OCI-LY3 (cell line): Measurements from ENCODE around the gene MNDA.

ENCODE experiments used
- H2AFZ ChIP-seq: fragments of 200-600, 300-600 bp; shearing (Covaris generic); 2 replicates; pipeline ENCODE4 v1.6.0; 2014; ENCODE audit warnings: antibody characterized with exemption, low read depth, low read length
- H3K27ac ChIP-seq: fragments of 200-600, 300-600 bp; sonication (generic); 2 replicates; pipeline ENCODE4 v1.5.1; 2014; ENCODE audit warnings: mild to moderate bottlenecking, low read length, moderate library complexity, mixed read lengths
- H3K27me3 ChIP-seq: fragments of 200-600, 300-600 bp; sonication (generic); 2 replicates; pipeline ENCODE4 v1.6.1; 2014; ENCODE audit warnings: low read depth, low read length, mixed read lengths
- H3K36me3 ChIP-seq: fragments of 200-600, 300-600 bp; sonication (generic); replicated peaks from 2 replicates; pipeline ENCODE3; 2014; ENCODE audit warnings: low read depth, low read length, mixed read lengths
- H3K4me1 ChIP-seq: fragments of 300-600, 200-600 bp; sonication (generic); 2 replicates; pipeline ENCODE4 v1.6.1; 2014; ENCODE audit warnings: low read length, mixed read lengths
- H3K4me2 ChIP-seq: fragments of 200-600, 300-600 bp; sonication (generic); 2 replicates; pipeline ENCODE4 v1.6.1; 2014; ENCODE audit warnings: low read length, mixed read lengths
- H3K4me3 ChIP-seq: fragments of 300-600, 200-600 bp; sonication (generic); 2 replicates; pipeline ENCODE4 v1.5.1; 2014; ENCODE audit warnings: antibody characterized with exemption, mild to moderate bottlenecking, low read length, moderate library complexity
- H3K79me2 ChIP-seq: fragments of 300-600, 200-600 bp; shearing (Covaris generic); 2 replicates; pipeline ENCODE4 v1.6.1; 2014; ENCODE audit warnings: mild to moderate bottlenecking, low read length, mixed read lengths
- H3K9ac ChIP-seq: fragments of 300-600, 200-600 bp; shearing (Covaris generic); 2 replicates; pipeline ENCODE4 v1.6.0; 2014; ENCODE audit warnings: mild to moderate bottlenecking, low read length, moderate library complexity
- H3K9me3 ChIP-seq: fragments of 200-600, 300-600 bp; shearing (Covaris generic); 2 replicates; pipeline ENCODE4 v1.6.1; 2014; ENCODE audit warnings: low read length, mixed read lengths; ENCODE audit not compliant: insufficient read depth
- H4K20me1 ChIP-seq: fragments of 200-600, 300-600 bp; sonication (generic); 2 replicates; pipeline ENCODE4 v1.6.1; 2016; ENCODE audit warnings: low read length, mixed read lengths; ENCODE audit not compliant: insufficient read depth
- EZH2phosphoT487 ChIP-seq: fragments of 200-600 bp; shearing (Covaris generic); IDR thresholded peaks from 2 replicates; pipeline ENCODE4 v1.6.1; 2018; ENCODE audit warnings: antibody characterized with exemption, mixed run types, low read depth
- TF ChIP-seq, protein P1 (sequence below): fragments of 200-600, 300-600 bp; sonication (generic); IDR thresholded peaks from 2 replicates; pipeline ENCODE4 v1.5.1; 2014; ENCODE audit warnings: antibody characterized with exemption, low read length, low read depth

Gene MNDA

DNA sequence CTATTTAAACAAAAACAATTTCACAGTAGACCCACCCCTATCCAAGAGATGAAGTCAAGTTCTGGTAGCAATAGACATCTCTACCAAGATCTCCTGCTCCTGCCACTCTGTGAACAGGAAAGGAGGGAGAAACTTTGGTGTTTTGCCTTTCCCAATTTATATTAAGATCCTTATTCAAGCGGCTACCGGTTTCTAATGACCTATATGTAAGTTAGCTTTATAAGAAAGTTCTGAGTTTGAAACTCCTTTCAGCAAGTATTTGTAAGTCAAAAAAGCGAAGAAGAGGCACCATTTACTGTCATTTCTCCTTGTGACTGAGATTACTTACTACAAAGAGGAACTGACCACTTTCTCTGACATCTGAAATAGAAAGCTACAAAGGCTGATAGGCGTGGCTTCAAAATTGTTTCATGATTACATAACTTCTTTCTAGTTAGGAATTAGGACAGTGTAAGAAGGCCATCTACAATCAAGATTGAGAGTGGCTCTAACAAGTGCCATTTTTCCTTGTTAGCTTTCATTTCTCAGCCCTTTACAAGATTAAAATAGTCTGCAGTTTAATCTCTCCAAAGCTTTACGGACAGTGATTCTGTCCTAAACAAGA lies at the start of gene MNDA:
Gene MNDA (plus strand): TSS at position 448 of the 604 bp plus-strand sequence. CDS start 10,803 bp downstream, outside the sequence.
- no peak for TF ChIP-seq EZH2phosphoT487
- TF ChIP-seq, protein P1, sequence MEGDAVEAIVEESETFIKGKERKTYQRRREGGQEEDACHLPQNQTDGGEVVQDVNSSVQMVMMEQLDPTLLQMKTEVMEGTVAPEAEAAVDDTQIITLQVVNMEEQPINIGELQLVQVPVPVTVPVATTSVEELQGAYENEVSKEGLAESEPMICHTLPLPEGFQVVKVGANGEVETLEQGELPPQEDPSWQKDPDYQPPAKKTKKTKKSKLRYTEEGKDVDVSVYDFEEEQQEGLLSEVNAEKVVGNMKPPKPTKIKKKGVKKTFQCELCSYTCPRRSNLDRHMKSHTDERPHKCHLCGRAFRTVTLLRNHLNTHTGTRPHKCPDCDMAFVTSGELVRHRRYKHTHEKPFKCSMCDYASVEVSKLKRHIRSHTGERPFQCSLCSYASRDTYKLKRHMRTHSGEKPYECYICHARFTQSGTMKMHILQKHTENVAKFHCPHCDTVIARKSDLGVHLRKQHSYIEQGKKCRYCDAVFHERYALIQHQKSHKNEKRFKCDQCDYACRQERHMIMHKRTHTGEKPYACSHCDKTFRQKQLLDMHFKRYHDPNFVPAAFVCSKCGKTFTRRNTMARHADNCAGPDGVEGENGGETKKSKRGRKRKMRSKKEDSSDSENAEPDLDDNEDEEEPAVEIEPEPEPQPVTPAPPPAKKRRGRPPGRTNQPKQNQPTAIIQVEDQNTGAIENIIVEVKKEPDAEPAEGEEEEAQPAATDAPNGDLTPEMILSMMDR: peak; percentile 8; the same call in 1 of the 2 replicates
- H3K9ac ChIP-seq: peak within 1 kb of the TSS; percentile 60

DNA sequence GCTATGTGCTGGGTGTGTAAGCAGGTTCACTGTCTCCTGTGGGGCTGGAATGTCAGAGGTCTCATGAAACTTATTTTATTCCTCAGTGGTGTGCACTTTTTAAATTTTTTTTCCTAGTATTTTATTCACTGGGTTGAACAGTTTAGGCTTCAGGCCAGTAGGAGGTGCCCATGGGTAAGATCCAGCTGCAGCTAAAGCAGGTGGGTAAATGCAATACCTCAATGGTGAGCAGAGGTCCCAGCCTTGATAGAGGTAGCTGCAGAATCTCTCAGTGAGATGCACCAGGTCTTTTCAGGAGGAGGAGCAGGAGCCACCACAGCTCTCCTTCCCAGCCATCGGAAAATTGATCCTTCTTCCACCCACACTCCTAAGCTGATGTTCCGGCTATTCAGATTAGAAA lies 37.5 kb upstream of the MNDA start:
- H4K20me1 ChIP-seq: no peaks in the 10 kb centered on the region
- H3K36me3 ChIP-seq: no peaks in the 10 kb centered on the region
- H3K79me2 ChIP-seq: no peaks in the 10 kb centered on the region
- no peaks in the 10 kb centered on the region for H3K4me1 ChIP-seq
- H3K4me2 ChIP-seq: no peak overlapping the region
- no peak for TF ChIP-seq EZH2phosphoT487
- TF ChIP-seq, protein P1: peak; percentile 63
- no peak overlapping the region for H3K4me3 ChIP-seq
- no peak overlapping the region for H3K27ac ChIP-seq
- H3K9me3 ChIP-seq: no peaks in the 10 kb centered on the region
- no peaks in the 10 kb centered on the region for H3K27me3 ChIP-seq
- no peak overlapping the region for H2AFZ ChIP-seq
- no peak overlapping the region for H3K9ac ChIP-seq

More for the DNA sequence above, at the start of gene MNDA:
- H3K4me3 ChIP-seq: peak within 1 kb of the TSS; percentile 64
- peaks cover 28% of the 10 kb centered on the region for H3K9me3 ChIP-seq
- H3K27me3 ChIP-seq: no peaks in the 10 kb centered on the region
- peak within 1 kb of the TSS; percentile 64 for H3K4me2 ChIP-seq
- H3K36me3 ChIP-seq: peaks cover 18% of the 10 kb centered on the region
- H2AFZ ChIP-seq: peak within 1 kb of the TSS; percentile 55
- no peaks in the 10 kb centered on the region for H4K20me1 ChIP-seq
- peaks cover 24% of the 10 kb centered on the region; the same call in 1 of the 2 replicates for H3K79me2 ChIP-seq
- peak within 1 kb of the TSS; percentile 86 for H3K27ac ChIP-seq
- peaks cover 19% of the 10 kb centered on the region for H3K4me1 ChIP-seq

- no peaks in the 10 kb centered on the region for H3K36me3 ChIP-seq
- no peaks in the 10 kb centered on the region for H3K27me3 ChIP-seq
- H3K79me2 ChIP-seq: no peaks in the 10 kb centered on the region
- no peak overlapping the region for H3K4me3 ChIP-seq
- H3K27ac ChIP-seq: no peak overlapping the region
- H3K4me2 ChIP-seq: no peak overlapping the region
- TF ChIP-seq, protein P1: no peak
- no peak for TF ChIP-seq EZH2phosphoT487
- no peaks in the 10 kb centered on the region for H4K20me1 ChIP-seq
- H3K9ac ChIP-seq: no peak overlapping the region
- H3K9me3 ChIP-seq: no peaks in the 10 kb centered on the region
- no peaks in the 10 kb centered on the region for H3K4me1 ChIP-seq
- H2AFZ ChIP-seq: no peak overlapping the region
Observed at GRCh38 chr1:158794247-158794646, 36.9 kb upstream of the MNDA start.

DNA sequence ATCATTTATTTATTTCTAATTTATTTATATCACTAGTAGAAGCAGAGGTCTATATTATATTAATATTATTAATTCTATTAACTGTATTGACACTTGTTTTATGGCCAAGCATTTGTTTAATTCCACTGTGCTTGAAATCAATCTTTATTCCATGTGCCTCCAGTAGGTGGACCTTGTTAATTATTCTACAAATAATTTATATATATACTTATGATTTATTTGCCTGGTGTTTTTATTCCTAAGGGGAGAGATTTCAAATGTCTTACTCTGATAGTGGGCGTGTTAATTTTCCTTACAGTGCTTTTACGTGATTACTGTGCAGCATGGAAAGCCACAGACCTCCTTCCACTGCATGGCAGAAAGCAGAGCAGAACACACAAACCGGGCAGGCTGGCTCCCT lies 32.6 kb upstream of the MNDA start:
- no peak overlapping the region for H3K9ac ChIP-seq
- H3K4me1 ChIP-seq: peaks cover 10% of the 10 kb centered on the region
- no peak for TF ChIP-seq EZH2phosphoT487
- TF ChIP-seq, protein P1: no peak
- no peaks in the 10 kb centered on the region for H3K36me3 ChIP-seq
- H3K79me2 ChIP-seq: no peaks in the 10 kb centered on the region
- H4K20me1 ChIP-seq: no peaks in the 10 kb centered on the region
- no peak overlapping the region for H3K27ac ChIP-seq
- no peaks in the 10 kb centered on the region for H3K27me3 ChIP-seq
- no peak overlapping the region for H3K4me2 ChIP-seq
- no peaks in the 10 kb centered on the region for H3K9me3 ChIP-seq
- no peak overlapping the region for H3K4me3 ChIP-seq
- no peak overlapping the region for H2AFZ ChIP-seq
